ENCODE data around the gene TIFAB.
"Not testable (repeated sequence)": the region's sequence is repeated elsewhere in the genome, so short reads cannot be mapped to it uniquely, and the experiment has no call there.

The TIFAB gene

DNA sequence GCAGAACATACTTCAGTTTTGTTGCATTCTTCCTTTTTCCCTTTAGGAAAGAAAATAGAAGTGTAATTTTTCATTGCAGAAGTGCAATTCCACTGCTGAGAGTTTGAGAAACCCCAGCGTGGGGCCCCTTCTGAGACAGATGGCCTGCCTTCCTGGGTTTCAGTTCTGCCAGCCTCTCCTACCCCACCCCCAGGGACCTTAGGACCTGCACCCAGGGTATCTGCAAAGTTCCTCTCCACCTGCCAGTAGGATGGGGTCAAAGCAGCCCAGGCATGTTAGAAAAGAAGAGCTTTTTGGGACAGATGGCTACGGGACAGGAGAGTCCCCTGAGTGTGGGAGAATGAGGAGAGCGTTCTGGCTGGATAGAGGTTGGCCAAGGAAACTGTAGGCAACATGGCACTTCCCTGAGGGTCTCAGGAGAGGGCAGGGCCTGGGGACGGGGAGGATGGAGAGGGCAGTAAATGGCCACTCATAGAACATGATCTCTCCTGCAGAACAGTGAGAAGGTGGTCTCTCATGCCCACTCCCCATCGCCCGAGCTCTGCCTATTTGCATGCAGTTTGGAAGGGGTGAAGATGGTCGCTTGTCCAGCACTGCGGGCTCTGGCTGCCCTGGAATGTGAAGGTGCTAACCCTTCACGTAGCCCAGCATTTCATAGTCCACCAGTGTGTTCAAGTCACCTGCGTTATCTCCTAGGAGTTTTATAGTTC is at the start of gene TIFAB:
Gene TIFAB (minus strand): TSS at position 31 of the 710 bp plus-strand sequence. CDS start 2,412 bp downstream, outside the sequence.
- DNase-seq (ENCODE audit: low spot score): no peak

- no peak for DNase-seq (ENCODE audit: low spot score)
These were observed 46.5 kb upstream of the TIFAB start for GRCh38 chr5:135498637-135498995.

- DNase-seq (ENCODE audit: low spot score): no peak
These were observed 46.0 kb upstream of the TIFAB start for GRCh38 chr5:135497971-135498636.

GRCh38 chr5:135495531-135495930 is 43.4 kb upstream of the TIFAB start:
- not testable (repeated sequence) for DNase-seq (ENCODE audit: low spot score)

- no peak for DNase-seq (ENCODE audit: low spot score)
These were observed 42.0 kb upstream of the TIFAB start for GRCh38 chr5:135494196-135494595.

- no peak for DNase-seq (ENCODE audit: low spot score)
These were observed 41.4 kb upstream of the TIFAB start for GRCh38 chr5:135493406-135494180.

GRCh38 chr5:135492319-135492626 is 40.1 kb upstream of the TIFAB start:
- no peak for DNase-seq (ENCODE audit: low spot score)

GRCh38 chr5:135491552-135492318 is 39.6 kb upstream of the TIFAB start:
- no peak for DNase-seq (ENCODE audit: low spot score)

GRCh38 chr5:135491038-135491551 is 38.9 kb upstream of the TIFAB start:
- DNase-seq (ENCODE audit: low spot score): no peak

DNA sequence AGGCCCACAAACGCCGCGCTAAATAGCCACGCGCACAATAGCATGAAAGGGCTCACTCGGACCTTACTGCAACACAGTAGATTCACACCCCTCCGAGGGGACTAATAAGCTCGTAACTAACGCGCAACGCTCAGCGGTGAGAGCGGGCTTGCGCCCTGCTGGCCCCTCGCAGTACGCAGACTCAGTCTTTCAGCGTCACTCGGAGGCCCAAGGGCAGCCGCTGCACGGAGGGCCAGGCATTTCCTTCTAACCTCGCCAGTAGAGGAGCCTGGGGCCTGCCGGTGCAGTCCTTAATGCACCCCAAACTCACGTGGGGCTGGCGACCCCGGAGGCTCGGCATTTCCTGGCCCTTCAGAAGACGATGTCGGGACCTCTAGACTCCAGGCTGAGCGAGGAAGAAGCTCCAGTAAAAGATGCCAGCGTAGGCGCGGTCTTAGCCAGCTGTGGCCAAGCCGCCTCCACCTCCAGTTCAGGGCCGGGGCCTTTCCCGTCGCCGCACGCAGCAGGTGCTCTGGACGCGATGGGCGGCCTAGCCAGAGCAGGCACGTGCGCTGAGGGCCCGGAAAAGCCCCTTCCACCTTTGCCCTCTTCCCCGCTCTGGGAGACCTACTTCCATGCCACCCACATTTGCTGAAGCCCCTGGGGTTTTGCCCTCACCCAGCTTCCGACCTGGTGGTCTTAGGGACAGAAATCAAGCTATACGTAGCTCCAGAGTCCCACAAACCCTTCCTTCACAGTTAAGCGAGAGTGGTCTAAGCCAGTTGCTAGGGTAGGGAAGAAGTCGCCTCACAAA is 38.3 kb upstream of the TIFAB start:
- no peak for DNase-seq (ENCODE audit: low spot score)

DNA sequence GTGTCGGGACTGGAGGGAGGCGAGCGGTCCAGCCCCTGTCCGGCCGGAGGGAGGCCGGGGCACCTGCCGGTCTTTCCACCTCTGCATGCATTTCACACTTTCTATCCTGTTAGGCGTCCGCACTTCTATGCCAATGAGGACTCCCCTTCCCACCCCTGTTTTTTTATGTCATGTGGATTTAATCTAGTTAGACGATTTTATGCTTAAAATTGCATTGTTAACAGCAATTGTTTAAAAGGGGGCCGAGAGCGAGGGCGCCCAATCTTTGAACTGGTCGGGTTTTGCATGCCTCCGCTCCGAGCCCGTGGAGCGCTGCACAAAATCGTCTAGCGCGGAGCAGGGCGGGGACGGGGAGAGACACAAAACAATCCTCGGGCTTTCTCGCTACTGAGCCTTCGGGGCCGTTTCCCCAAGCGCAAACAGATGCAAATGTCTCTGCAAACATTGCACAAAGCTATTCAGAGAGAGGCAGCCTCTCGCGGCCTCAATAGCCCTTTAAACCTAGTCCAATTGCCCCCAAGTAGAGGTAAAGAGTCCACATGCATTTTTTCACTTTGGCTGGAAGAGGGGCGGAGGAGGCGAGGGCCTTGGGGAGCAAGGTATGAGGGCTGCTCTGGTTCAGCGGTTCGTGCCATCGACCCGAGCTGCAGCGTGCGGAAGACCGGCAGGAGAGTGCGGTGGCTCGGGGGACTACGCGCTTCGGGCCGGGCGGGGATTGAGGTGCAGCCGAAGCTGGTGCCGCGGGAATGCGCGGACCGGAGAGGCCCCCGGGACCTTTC is 37.5 kb upstream of the TIFAB start:
- no peak for DNase-seq (ENCODE audit: low spot score)

GRCh38 chr5:135488727-135489465 is 36.7 kb upstream of the TIFAB start:
- DNase-seq (ENCODE audit: low spot score): no peak

- no peak for DNase-seq (ENCODE audit: low spot score)
These were observed 35.8 kb upstream of the TIFAB start for GRCh38 chr5:135487839-135488514.

GRCh38 chr5:135487037-135487395 is 34.9 kb upstream of the TIFAB start:
- no peak for DNase-seq (ENCODE audit: low spot score)

DNA sequence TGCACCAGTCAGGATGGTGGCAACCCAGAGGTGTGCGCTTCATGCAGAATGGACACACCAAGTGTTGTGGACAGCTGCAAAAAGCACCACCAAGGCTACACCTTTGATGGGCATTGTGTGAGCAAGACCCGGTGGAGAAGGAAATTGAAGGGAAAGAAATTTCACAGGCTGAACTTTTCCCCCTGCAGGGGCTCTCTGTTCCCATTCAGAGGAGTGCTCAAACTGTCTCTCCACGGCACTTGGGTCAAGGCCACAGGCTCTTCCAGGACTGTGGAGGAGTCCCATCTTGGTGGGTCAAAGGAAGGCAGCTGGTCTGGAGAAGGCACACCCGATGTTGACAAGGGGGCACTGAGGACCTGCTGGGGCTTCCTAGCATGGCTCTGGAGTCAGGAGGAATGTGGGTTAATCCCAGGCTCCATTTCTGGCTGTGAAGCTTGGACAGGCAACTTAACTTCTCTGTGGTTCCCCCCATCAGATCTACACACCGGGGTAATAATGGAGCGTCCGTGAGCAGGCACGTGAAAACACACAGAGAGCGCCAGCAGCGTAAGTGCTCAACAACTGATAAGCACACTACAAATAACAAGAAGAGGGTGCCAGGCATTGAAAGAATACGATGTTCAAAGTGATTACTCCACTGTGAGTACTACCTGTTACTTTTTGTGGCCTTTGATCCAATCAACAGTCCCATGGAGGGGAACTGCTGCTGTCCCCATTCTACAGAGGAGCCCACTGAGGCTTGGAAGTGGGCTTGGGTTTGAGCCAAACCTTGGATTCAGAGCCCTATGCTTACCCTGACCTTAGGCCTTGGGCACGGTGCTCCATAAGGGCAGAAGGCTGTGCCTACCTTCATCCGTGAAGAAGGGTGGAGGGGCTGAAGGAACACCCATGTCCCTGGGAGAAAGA is 34.2 kb upstream of the TIFAB start:
- DNase-seq (ENCODE audit: low spot score): no peak

DNA sequence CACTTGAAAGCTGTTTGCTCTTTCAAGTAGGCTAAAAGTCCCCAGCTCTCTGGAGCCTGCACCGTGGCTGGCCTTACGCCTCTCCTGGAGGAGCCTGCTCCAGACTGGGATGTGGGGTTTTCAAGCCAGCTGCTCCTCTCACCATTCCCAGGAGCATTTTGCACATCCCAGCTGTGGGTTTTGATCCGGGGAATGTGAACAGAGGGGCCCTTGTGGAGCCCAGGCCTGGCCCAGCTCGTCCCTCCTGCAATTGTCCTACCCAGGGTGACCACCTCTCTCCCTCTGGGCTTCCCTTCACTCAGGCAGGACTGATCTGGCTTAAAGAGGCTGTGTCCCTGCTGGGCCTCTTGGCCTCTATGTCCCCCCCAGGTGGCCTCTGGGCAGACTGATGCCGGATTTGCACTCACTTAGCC is 32.5 kb upstream of the TIFAB start:
- no peak for DNase-seq (ENCODE audit: low spot score)

DNA sequence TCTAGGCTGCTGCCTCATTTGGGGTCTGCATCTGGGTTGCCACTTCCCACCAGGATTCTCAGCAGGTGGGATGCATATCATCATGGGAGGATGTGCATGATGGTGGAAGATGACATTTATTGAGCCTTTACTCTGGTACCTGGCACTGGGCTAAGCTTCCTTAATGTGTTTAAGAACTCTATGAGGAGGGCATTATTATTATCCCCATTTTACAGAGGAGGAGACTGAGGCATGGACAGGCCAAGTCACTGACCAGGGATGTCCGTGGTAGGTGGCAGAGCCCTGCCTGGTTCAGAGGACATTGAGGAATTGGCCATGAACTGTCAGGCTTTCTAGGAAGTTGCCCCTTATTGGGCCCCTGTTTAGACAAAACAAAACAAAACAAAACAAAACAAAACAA is 31.1 kb upstream of the TIFAB start:
- DNase-seq (ENCODE audit: low spot score): no peak

DNA sequence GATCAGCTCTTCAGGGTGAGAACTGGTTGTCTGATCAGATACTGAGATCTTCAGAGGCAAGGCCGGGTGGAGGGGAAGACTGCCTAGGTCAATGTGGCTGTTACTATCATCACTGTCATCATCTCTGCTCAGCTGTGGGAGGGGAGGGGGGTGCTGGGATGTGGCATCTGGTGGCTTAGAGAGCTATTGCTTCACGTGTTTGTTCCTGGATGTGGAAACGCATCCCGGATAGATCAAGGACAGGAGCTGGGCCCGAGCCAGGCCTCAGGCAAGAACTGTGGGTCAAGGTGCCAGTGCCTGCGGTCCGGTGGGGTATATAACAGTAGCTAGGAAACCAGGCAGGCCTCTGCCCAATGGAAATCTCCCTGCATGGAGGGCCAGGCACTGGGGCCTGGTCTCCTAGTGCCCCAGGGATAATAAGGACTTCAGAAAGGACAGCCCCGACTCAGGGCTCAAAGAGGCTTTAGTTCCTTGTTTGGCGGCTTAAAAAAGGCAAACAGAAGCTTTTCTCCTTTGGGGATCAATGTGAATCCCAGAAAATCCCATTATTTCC is 30.3 kb upstream of the TIFAB start:
- DNase-seq (ENCODE audit: low spot score): no peak

Data from CD4-positive, alpha-beta T cell treated with Interleukin-2 at 100 ng/mL for 4 hours (primary cell).